Adrenal gland (tissue), 12 donors: ENCODE results near the gene BOD1. TPM values are rescaled to one million over a fixed set of nuclear protein-coding genes. Genes with fewer than 3 reads are reported as not detected.

Source experiments
- DNase-seq, 7 donors: peaks; one replicate each; pipeline ENCODE4 v3.0.0-alpha.2; 2019 to 2020
- H3K27ac ChIP-seq, 5 donors: fragments of 200-600 bp; sonication (generic) in 4 of 5; 1 replicate in 3 of 5; 2 replicates in 2 of 5; pipeline versions ENCODE4 v1.5.1 to v1.8.0; 2016 to 2020; ENCODE audit warnings: mild to moderate bottlenecking in 1 of 5
- H3K27me3 ChIP-seq: fragments of 200-600 bp; 2 replicates; pipeline ENCODE4 v1.8.0; 2021
- H3K36me3 ChIP-seq, 2 donors: fragments of 200-600 bp; replicated peaks in 1 of 2; 1 replicate in 1 of 2; 2 replicates in 1 of 2; pipeline versions ENCODE4 v1.5.1 to v1.8.0; 2018 to 2022
- H3K4me1 ChIP-seq, 2 donors: fragments of 200-600 bp; replicated peaks in 1 of 2; 1 replicate in 1 of 2; 2 replicates in 1 of 2; pipeline versions ENCODE4 v1.5.1 to v1.8.0; 2018 to 2021
- H3K4me3 ChIP-seq, 4 donors: fragments of 200-600 bp; sonication (generic) in 3 of 4; one replicate each; pipeline ENCODE4 v1.5.1; 2016 to 2018
- H3K9me3 ChIP-seq, 3 donors: fragments of 200-600 bp; sonication (generic) in 1 of 3; replicated peaks in 1 of 3; 1 replicate in 2 of 3; 2 replicates in 1 of 3; pipeline versions ENCODE4 v1.5.1 to v1.8.0; 2016 to 2021
- CTCF ChIP-seq, 6 experiments: fragments of 450-650 bp in 4 of 6; fragments of 200-600 bp in 2 of 6; sonication (generic) in 1 of 6; IDR thresholded peaks; 1 replicate in 5 of 6; 2 replicates in 1 of 6; pipeline versions ENCODE4 v1.5.1 to v1.8.0; 2016 to 2021; ENCODE audit warnings: antibody characterized with exemption in 6 of 6, mild to moderate bottlenecking in 2 of 6, moderate library complexity in 1 of 6
- POLR2A ChIP-seq, 2 donors: fragments of 450-650 bp; IDR thresholded peaks; one replicate each; pipeline ENCODE4 v1.6.1; 2017; ENCODE audit warnings: antibody characterized with exemption in 2 of 2, mild to moderate bottlenecking in 2 of 2, moderate library complexity in 1 of 2
- WGBS, 4 donors: extraction: QIAGEN DNeasy Blood & Tissue Kit in 2 of 4; methylation state at CpG; one replicate each; pipeline versions ENCODE4 v1.1.5 to v1.1.7; 2013 to 2017; 5-methylcytosine and 5-hydroxymethylcytosine counted together
- intact Hi-C, 2 donors: fragments of 100-400 bp; cut with DNase I; formaldehyde crosslinking; loops; one replicate each; pipeline versions ENCODE4 v1.14.1 to v1.15.0; 2022 to 2023
- polyA plus RNA-seq, 3 donors: library from polyadenylated mRNA; stranded (reverse); fragments of 200-250 nt in 2 of 3; fragments of 350-450 nt in 1 of 3; fragmentation: Illumina TruSeq in 1 of 3; extraction: RNeasy Lipid Tissue Mini Kit (QIAGEN cat#74804) in 1 of 3; gene quantifications; one replicate each; pipeline ENCODE4 v1.2.3, GENCODE V29; 2013 to 2014
- total RNA-seq, 9 donors: library from RNA; depleted of rRNA in 4 of 9; stranded (reverse); fragments of >200 nt in 4 of 9; fragments of 120-200 nt in 1 of 9; fragmentation: NEBNext Ultra II Directional in 1 of 9; extraction: Animal tissue kit (Norgen Biotek cat#: 25700) in 1 of 9; gene quantifications; one replicate each; pipeline versions ENCODE4 v1.1.0 to v1.2.4, GENCODE V29; 2013 to 2023
- donor health status: healthy with polysubstance abuse.
- donor health status: Bipolar disorder and iron deficiency.
- donor health status: DM: yes; HTN: yes; CAD: no.
- donor health status: DM: no; HTN: no; CAD: no.
- donor health status: DM: no; HTN: no; CAD: no.
- donor health status: DM: yes; HTN: yes; CAD: no.

Gene BOD1
- total and polyA plus RNA-seq, 12 donors = 30.0 to 127 (median 54.2) TPM

- 81 to 92% (median 87%) methylated on average over 5 of the region's 5 CpGs for WGBS, 4 donors
- no peak overlapping the region for H3K4me3 ChIP-seq
- no peak for TF ChIP-seq POLR2A (IDR thresholded peaks at IDR 0.05)
- no peak for TF ChIP-seq CTCF (IDR thresholded peaks at IDR 0.05)
- H3K27ac ChIP-seq = no peak overlapping the region
- no peaks in the 10 kb centered on the region for H3K9me3 ChIP-seq
- intact Hi-C loops = no loop called here
- no peaks in the 10 kb centered on the region for H3K4me1 ChIP-seq
- peak in 3 of 7 donors; percentile 0 to 24 (median 9) for DNase-seq
- H3K27me3 ChIP-seq = no peaks in the 10 kb centered on the region
- H3K36me3 ChIP-seq = no peaks in the 10 kb centered on the region
Measured at GRCh38 chr5:173646692-173647091, 30.2 kb upstream of the BOD1 start.

- WGBS, 4 donors = 84 to 96% (median 95%) methylated on average over 10 of the region's 10 CpGs
- H3K4me1 ChIP-seq = no peaks in the 10 kb centered on the region
- DNase-seq = peak in 2 of 7 donors; percentile 1 to 38
- H3K9me3 ChIP-seq = no peaks in the 10 kb centered on the region
- H3K36me3 ChIP-seq = no peaks in the 10 kb centered on the region
- intact Hi-C loops = no loop called here
- no peak overlapping the region for H3K27ac ChIP-seq
- H3K4me3 ChIP-seq = no peak overlapping the region
- no peaks in the 10 kb centered on the region for H3K27me3 ChIP-seq
- TF ChIP-seq POLR2A (IDR thresholded peaks at IDR 0.05) = no peak
- no peak for TF ChIP-seq CTCF (IDR thresholded peaks at IDR 0.05)
Measured at GRCh38 chr5:173645890-173646574, 29.6 kb upstream of the BOD1 start.

- H3K27ac ChIP-seq = no peak overlapping the region
- WGBS, 4 donors = 54 to 73% (median 65%) methylated on average over 5 of the region's 5 CpGs
- H3K27me3 ChIP-seq = no peaks in the 10 kb centered on the region
- TF ChIP-seq POLR2A (IDR thresholded peaks at IDR 0.05) (no peak), CTCF (IDR thresholded peaks at IDR 0.05) (no peak)
- no peaks in the 10 kb centered on the region for H3K36me3 ChIP-seq
- no peaks in the 10 kb centered on the region for H3K4me1 ChIP-seq
- no peak overlapping the region for H3K4me3 ChIP-seq
- intact Hi-C loops = no loop called here
- DNase-seq = peak in 1 of 7 donors; percentile 17
- no peaks in the 10 kb centered on the region for H3K9me3 ChIP-seq
Measured at GRCh38 chr5:173645437-173645807, 29.0 kb upstream of the BOD1 start.

- Histone ChIP-seq H3K4me3 (no peak overlapping the region), H3K27ac (no peak overlapping the region), H3K4me1 (no peaks in the 10 kb centered on the region), H3K36me3 (no peaks in the 10 kb centered on the region), H3K27me3 (no peaks in the 10 kb centered on the region), H3K9me3 (no peaks in the 10 kb centered on the region)
- intact Hi-C loops = no loop called here
- 64 to 72% (median 68%) methylated on average over 8 of the region's 8 CpGs for WGBS, 4 donors
- peak in 1 of 7 donors; percentile 41 for DNase-seq
- TF ChIP-seq CTCF (IDR thresholded peaks at IDR 0.05) (no peak), POLR2A (IDR thresholded peaks at IDR 0.05) (no peak)
Measured at GRCh38 chr5:173644673-173645436, 28.4 kb upstream of the BOD1 start.
